HG03108 (cell line): Measurements from ENCODE around the gene KRTAP9-7.
"Not testable (repeated sequence)": the region's sequence is repeated elsewhere in the genome, so short reads cannot be mapped to it uniquely, and the experiment has no call there.

Source experiments
- ATAC-seq: cut with Tn5 transposase; IDR thresholded peaks from one replicate; pipeline ENCODE4 v1.9.1; 2021; ENCODE audit warnings: moderate library complexity; ENCODE audit not compliant: unreplicated experiment

Gene KRTAP9-7

GRCh38 chr17:41271323-41271722 is 4.2 kb upstream of the KRTAP9-7 start:
- ATAC-seq, result not testable (repeated sequence)

DNA sequence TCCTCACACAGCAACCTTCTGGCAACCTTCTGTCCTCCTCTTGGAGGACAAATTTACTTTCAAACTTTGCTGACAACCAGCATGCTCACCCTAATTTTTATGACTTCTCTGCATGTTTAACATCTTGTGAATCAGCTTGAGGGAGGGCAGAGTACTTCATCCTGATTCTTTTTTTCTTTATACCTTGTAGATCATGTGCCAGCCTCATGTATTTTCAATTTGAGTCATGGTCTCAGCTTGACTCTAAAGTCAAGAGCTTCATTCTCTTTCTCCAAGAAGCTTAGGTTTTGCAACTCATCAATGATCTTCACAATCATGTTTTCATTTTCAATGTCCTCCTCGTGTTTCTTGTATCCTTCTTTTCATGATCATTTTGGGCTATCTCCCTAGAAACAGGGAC is 3.6 kb upstream of the KRTAP9-7 start:
- no peak for ATAC-seq

GRCh38 chr17:41278176-41278955 is 2.9 kb downstream of the KRTAP9-7 start:
- no peak for ATAC-seq

GRCh38 chr17:41284043-41284442 is 8.5 kb downstream of the KRTAP9-7 start:
- ATAC-seq, result no peak

DNA sequence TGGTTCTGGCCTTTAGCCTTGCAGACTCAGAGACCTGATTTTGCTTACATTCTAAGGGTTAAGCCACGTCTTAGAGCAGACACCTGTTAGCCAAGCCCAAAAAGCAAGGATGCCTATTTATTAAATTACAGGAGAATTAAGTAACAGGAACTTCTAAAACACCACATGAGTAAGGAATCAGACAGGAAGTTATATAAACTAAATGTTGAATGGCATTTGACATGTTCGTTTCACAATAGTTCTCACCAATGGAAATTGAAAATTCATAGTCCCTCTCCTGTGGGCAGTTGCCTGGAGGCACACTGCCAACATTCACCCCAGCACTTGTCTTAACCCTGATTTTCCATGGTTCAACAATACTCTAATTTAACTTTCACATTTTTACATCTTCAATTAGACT is 9.0 kb downstream of the KRTAP9-7 start:
- no peak for ATAC-seq

DNA sequence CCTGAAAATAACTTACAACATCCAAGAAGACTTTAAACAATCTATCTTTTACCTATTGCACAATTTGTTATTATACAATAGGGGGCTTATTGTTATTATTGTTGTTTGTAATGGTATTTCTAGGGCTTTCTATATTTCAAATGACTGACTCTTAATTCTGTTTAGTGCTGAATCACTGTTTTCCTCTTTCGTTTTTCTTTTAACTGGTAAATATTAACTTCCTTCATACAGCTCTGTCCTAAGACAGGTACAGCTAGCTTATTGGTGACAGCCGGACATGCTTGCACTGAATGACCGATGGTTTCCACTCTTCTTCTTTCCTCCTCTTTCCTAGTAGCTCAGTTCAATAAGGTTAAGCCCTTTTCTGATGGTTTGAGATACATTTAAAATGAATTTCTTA is 11.6 kb downstream of the KRTAP9-7 start:
- ATAC-seq, result no peak

GRCh38 chr17:41294016-41294415 is 18.5 kb downstream of the KRTAP9-7 start:
- ATAC-seq, result no peak

DNA sequence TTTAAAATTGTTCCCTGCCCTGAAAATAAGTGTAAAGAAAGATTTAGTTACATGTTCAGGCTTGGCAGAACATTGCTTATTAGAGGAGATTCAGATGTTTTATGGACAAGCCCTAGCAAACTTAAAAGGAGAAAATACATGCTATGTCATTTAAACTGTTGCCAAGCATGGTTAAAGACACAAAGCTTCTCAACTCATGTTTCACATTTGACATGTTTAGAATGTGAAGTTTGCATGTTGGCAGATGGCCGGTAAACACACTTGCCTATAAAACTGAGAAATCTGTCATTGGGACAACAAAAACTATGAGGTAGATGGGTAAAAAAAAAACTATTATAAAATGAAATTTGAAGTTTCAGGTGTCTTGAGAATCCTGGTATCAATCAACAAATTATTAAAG is 21.3 kb downstream of the KRTAP9-7 start:
- no peak for ATAC-seq

GRCh38 chr17:41298458-41299135 is 23.1 kb downstream of the KRTAP9-7 start:
- no peak for ATAC-seq

DNA sequence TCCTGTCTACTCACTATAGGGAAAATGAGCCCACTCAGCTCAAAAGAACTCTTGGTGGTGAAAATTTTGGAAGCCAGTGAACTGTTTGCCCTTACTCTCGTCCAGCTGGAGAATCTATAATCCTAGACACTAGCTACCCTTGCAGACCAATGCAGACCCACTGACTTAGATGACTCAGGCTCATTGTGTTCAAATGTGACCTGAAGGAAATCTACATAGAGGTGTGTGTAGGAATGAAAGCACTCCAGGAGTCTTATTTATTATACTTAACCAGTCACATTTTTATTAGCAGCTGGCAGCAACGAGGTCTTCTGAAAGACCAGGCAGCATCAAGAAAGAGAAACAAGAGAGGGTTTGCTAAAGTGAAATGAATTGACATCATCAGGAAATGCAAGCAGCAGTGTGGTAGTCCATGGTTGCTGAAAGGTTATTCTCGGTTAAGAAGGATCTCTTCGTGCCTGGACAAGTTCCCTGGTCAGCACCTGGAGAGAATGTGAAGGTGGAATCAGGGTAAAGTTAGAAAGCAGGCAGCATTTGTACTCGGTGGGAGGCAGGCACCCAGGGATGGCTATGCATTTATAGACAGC is 25.8 kb downstream of the KRTAP9-7 start:
- ATAC-seq, result no peak

DNA sequence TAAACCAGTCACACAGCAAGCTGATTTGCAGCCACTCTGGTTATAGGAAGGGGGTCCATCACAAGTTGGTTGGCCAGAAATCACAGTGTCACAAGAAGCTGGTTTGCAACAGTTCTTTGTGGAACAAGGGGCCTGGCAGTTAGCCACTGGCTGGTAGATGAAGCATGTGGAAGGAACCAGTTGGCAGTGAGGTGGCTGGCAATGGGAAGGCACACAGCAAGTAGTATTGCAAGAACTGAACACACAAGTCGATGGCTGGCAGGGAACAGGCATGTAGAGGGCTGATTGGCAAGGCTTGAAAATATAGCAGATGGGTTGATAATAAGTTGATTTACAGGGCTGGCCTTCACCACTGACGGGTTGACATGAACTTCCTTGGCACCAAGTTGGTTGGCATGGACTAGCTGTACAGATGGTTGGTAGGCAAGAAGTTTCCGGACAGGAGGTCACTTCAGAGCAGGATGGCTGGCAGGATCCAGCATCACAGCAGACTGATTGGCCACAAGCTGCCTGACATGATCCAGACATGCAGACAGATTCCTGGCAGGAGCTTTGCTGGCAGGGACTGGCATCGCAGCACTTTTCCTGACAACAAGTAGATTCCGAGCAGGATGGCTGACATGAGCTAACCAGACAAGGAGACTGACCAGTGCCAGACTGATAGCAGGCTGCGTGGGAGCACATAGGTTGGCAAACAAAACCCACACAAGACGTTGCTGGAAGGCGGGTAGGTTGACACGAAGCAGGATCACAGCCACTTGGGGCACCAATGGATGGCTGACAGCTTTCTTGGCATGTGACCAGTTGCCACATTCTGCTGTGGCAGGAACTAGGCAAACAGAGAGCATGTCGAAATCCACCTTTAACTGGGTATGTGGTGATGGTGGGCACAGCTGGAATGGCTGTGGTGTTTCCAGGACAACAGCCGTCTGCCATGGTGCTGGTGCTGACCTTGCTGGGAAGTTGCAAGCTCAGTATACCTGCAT is 26.7 kb downstream of the KRTAP9-7 start, which contains the start of gene KRTAP29-1:
KRTAP29-1 (minus strand) TSS at position 936 of the 986 bp plus-strand sequence; CDS start at position 936, 0 bp downstream.
- no peak for ATAC-seq

DNA sequence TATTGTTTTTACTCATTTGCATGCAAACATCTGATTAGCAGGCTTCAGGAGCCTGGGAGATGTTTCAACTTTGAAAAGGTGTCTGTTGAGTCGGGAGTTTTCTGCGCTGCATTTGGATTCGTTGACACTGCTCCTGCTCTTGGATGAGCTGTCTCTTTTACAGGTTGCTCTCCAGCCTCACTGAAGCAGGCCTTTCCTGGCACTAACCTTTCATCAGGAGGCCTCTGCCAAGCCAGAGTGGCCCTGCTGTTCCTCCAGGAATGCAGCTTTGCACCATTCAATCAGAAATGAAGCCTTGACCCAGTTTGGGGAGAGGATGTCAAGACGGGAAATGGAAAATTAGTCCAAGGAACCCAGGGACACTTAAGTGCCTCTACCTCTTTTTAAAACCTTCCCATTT is 27.5 kb downstream of the KRTAP9-7 start:
- ATAC-seq, result no peak

DNA sequence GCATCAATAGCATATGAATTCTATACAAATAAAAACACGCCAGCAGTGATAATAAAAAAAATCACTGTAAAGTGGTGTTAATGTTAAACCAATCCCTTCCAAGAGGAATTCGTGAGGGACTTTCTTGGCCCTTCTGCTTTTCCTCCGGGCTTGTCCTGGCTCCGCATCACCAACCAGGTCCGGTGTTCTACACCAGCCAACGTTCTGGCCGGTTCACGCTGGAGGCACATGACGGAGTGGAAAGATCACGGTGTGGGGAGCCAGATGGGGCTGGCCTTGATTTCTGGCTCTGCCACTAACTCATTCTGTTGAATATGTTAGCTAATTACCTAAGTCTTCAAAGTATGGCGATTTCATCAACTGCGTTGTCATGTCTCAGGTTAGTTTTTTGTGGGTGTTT is 28.6 kb downstream of the KRTAP9-7 start:
- ATAC-seq, result no peak

DNA sequence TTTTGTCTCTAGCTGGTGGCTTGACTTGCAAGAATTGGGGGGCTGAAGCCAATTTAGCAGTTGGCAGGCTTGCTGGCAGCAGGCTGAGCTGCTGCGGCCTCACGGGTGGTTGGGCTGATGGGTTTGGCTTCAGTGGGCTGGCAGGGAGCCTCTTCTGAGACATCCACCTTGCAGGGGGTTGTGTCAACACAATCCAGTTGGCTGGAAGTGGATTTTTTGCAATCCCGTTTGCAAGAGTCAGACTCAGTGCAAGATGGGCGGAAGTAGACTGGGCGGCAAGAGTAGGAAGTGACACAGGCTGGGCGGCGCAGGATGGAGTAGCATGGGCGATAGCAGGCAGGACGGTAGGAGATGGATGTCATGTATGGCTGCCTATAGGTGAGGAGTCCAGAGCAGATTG is 32.1 kb downstream of the KRTAP9-7 start:
- ATAC-seq, result no peak

DNA sequence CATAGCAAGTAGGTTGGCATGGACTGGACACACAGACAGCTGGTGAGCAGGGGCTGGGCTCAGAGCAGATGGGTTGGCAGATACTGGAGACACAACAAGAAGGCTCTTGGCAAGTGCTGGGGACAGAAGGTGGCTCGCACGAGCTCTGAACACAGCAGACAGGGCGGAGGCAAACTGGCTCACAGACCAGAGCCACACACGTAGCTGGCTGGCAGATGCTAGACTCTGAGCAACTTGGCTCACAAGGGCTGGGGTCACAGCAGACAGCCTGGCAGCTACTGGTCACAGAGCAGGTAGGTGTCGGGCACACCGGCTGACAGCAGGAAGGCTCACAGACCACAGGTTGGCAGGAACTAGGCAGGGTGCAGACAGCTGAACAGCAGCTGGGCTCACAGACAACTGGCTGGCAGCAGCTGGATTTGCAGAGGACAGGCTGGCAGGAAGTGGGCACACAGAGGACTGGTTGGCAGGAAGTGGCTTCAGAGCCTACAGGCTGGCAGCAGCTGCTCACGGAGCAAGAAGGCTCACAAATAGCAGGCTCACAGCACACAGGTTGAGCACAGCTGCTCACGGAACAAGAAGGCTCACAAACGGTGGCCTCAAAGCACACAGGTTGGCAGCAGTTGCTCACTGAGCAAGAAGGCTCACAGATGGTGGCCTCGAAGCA is 32.9 kb downstream of the KRTAP9-7 start:
- ATAC-seq, result peak; percentile 54

DNA sequence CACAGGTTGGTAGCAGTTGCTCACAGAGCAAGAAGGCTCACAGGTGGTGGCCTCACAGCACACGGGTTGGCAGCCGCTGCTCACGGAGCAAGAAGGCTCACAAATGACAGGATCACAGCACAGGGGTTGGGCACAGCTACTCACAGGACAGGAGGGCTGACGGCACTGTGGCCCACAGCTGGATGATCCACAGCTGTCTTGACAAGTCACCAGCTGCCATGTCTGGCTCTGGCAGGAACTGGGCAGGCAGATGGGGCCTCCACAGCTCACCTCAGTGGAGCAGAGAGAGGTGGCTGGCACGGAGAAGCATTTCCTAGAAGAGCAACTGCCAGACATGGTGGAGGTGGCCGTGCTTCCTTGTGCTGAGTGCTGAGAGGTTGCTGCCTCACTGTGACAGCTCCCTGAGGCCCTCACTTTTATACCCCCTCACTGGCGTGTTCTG is 33.4 kb downstream of the KRTAP9-7 start, which contains the start of gene KRTAP16-1:
KRTAP16-1 (minus strand) TSS at position 392 of the 442 bp plus-strand sequence; CDS start at position 336, 56 bp downstream.
- no peak for ATAC-seq

GRCh38 chr17:41311111-41311510 is 35.6 kb downstream of the KRTAP9-7 start:
- no peak for ATAC-seq

GRCh38 chr17:41315204-41315794 is 39.8 kb downstream of the KRTAP9-7 start, which contains the start of gene KRTAP17-1:
Gene KRTAP17-1, minus strand, starts transcription at chr17:41315710. Its CDS starts 60 bp downstream, at chr17:41315650.
- no peak for ATAC-seq

- no peak for ATAC-seq
These were observed 40.4 kb downstream of the KRTAP9-7 start for GRCh38 chr17:41315814-41316445.
